ENCODE results near the gene RAVER1.

GRCh38 chr19:10361569-10362011 lies 28.3 kb upstream of the RAVER1 start:
- no peak for TF ChIP-seq GATA2 (IDR thresholded peaks at IDR 0.05; ENCODE audit: low read depth, low read length)
- no peak for TF ChIP-seq GATA3 (IDR thresholded peaks at IDR 0.05; ENCODE audit: low read depth, low read length)
